Measurements from ENCODE around the gene HBM.
"Not testable (repeated sequence)": the region's sequence is repeated elsewhere in the genome, so short reads cannot be mapped to it uniquely, and the experiment has no call there.

Gene HBM

GRCh38 chr16:165539-166374 is at the start of gene HBM:
TSS of gene HBM (plus strand) at chr16:165978. CDS start at chr16:165998, 20 bp downstream.
- DNase-seq (ENCODE audit: low read depth): no peak

DNA sequence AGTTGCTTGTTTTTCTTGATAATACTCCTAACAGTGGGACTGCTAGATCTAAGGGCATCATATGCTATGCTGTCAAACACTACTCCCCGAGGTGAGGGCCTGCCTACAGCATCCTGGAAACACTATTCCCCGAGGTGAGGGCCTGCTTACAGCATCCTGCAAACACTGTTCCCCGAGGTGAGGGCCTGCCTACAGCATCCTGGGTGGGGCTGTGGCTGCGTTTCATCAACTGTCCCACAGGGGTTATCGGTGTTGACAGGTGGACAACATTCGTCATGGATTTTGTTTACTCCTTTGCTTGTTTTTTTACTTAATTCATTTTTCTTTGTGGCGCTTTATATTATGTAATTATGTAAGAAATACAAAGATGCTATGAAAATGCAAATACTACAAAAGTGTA is 49.8 kb upstream of the HBM start:
- no peak for DNase-seq (ENCODE audit: low read depth)

DNA sequence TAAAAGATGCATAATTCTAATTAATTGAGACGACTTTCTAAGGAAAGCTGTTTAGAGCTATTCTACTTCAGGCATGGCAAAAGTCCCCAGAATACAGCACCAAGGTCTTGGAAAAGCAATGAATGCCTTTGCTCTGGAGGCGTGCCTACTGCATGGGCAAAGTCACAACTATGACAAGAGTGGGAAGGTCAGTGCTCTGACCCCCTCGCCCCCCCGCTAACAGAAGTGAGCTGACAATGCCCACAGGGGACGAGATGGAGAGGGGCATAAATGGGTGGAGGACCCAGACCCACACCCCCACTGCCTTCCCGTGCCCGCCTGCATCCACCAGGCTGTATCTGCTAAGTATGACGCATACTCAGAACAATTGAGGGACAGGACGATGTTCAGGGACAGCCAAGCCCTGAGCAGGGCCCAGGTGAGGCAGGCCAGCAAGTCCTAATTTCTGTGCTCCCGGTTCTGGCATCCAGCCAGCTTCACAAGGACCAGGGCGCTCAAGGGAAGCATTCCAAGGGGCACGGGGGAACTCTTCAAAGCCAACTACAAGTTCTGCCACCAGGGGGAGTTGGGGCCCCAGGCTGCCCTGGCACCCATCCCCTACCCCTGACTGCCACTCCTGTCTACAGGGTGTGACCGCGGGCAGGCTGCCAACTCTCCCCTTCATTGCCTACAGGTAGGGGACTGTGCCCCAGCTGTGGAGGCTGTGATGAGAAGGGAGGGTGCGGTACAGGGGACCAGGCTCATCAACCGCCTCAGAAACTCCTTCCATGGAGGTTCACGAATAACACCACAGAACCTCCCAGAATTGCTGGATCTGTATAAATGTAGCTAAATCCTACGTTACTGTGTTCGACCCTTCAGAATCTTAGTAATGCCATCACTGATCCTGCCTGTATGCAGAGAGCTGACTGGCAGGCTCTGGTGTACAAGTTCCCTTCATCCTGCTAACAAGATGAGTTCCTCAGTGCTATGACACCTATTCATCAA is 48.1 kb upstream of the HBM start:
- DNase-seq (ENCODE audit: low read depth): peak; percentile 34

DNA sequence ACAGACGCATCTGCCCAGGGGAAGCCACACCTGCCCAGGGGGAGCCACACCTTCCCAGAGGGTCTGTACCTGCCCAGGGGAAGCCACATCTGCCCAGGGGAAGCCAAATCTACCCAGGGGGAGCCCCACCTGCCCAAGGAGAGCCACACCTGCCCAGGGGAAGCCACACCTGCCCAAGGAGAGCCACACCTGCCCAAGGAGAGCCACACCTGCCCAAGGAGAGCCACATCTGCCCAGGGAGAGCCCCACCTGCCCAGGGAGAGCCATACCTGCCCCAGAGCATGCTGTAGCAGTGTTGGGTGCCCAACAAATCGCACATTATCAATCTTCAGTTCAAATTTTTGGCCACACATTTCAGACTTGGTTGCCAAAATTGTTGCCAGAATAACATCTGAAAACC is 46.9 kb upstream of the HBM start:
- DNase-seq (ENCODE audit: low read depth): no peak

GRCh38 chr16:119295-119694 is 46.5 kb upstream of the HBM start:
- DNase-seq (ENCODE audit: low read depth): no peak

GRCh38 chr16:119835-120491 is 45.8 kb upstream of the HBM start:
- DNase-seq (ENCODE audit: low read depth): no peak

- no peak for DNase-seq (ENCODE audit: low read depth)
Measured at GRCh38 chr16:120756-121155, 45.0 kb upstream of the HBM start.

DNA sequence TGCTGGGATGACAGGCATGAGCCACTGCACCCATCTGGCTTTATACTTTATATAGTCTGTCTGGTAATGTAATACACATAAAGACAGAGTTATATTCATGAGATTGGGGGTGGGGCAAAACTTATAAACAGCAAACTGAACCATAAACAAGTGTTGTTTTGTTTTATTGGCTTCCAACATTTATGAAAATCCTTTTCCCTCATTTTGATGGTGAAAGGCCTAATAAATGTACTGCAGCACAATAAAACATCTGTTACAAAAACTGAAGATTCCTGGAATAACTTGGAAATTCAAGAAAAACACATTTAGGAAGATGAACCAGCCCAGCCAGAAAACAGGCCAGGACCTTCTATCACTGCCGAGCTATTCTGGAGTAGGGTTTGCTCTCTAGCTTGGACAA is 43.4 kb upstream of the HBM start:
- no peak for DNase-seq (ENCODE audit: low read depth)

DNA sequence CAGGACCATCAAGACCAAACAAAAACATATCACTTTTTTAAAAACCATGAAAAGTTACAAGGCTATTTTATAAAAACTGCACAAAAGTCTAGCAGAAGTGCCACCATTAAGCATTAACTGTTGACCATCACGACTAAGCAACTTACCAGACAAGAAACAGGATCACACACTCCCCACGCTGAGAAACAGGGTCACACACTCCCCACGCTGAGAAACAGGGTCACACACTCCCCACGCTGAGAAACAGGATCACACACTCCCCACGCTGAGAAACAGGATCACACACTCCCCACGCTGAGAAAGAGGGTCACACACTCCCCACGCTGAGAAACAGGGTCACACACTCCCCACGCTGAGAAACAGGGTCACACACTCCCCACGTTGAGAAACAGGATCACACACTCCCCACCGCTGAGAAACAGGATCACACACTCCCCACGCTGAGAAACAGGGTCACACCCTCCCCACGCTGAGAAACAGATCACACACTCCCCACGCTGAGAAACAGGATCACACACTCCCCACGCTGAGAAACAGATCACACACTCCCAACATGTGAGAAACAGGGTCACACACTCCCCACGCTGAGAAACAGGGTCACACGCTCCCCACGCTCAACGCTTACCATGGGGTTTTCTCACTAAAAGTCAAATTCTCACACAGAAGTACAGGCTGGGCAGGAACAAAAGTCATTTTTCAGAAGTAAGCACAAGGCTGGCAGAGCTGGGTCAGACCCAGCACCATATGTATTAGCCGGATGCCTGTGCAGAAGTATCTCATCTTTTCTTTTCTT is 42.0 kb upstream of the HBM start:
- DNase-seq (ENCODE audit: low read depth): not testable (repeated sequence)

DNA sequence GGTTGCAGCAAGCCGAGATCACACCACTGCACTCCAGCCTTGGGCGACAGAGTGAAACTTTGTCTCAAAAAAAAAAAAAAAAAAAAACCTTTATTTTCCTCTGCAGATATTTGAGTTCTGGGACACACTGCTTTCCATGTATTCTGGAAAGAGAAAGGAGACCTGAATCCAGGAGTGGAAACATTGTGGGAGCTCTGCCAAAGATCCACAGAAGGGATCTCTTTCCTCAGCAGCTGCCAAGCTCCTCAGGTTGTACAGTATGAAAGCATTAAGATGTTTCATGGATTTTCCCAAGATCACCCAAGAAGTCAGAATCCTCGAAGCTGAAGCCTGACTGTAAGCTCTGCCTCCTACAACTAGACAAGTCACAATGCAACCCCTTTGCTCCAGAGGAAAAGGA is 40.8 kb upstream of the HBM start:
- DNase-seq (ENCODE audit: low read depth): no peak

DNA sequence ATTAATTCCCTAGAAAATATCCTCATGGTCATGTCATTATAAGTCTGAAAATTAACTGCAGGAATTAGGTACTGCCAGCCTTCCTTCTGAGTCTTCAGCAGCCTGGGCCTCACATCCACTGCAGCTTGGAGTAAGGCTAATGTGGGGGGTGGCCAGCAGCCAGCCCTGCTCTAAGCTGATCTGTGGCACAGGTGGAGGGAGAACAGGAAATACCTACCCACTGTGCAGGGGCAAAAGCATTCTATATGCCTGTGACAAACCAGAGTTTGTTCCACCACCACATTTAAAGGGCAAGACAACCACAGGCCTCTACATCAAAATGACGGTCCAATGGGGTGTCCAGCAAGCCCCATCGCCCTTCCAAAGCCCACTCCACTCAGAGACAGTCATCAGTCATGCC is 36.7 kb upstream of the HBM start:
- no peak for DNase-seq (ENCODE audit: low read depth)

DNA sequence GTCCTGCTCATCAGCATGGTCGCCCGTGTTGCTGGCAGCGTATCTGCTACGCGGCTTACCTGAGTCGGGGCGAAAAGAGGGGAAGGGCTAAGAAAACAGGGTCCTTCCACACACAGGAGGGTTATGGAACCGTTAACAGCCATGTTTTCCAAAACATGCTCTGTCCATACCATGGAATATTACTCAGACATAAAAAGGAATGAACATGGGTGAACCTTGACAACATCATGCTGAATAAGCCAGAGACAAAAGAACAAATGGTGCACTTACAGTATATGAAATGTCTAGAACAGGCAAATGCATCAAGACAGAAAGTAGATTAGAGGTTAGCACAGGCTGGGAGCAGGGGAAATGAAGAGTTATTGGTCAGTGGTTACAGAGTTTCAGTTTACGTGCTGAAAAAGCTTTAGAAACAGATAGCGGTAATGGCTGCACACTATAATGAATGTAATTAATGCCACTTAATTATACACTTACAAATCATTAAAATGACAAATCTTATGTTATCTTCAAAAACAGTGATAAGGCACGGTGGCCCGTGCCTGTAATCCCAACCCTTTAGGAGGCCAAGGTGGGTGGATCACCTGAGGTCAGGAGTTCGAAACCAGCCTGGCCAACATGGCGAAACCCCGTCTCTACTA is 35.1 kb upstream of the HBM start:
- no peak for DNase-seq (ENCODE audit: low read depth)

DNA sequence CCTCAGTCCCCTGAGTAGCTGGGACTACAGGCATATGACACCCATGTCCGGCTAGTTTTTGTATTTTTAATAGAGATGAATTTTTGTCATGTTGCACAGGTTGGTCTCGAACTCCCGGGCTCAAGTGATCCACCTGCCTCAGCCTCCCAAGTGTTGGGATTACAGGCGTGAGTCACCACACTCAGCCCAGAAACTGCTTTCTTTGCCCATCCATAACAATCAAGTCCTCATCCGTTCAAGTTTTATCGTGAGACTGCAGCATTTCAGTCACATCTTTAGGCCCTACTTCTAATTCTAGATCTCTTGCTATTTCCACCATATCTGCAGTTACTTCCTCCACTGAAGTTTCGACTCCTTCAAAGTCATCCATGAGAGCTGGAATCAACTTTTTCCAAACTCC is 33.7 kb upstream of the HBM start:
- no peak for DNase-seq (ENCODE audit: low read depth)

GRCh38 chr16:133716-134115 is 32.1 kb upstream of the HBM start:
- no peak for DNase-seq (ENCODE audit: low read depth)

DNA sequence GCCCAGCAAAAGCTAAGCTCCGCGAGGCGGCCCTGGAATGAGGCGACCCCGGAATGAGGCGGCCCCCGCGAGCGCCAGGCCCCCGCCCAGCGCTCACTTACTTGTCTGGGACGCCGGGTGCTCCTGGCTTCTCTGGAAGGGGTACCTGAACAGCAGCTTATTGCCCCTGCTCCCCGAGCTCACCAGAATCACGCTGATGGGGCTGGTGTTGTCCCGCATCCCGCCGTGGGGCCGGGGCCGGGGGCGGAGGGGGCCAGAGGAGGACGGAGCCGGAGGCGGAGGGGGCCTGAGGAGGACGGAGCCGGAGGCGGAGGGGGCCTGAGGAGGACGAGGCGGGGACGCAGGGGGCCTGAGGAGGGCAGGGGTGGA is 27.7 kb upstream of the HBM start:
- DNase-seq (ENCODE audit: low read depth): peak; percentile 7

- DNase-seq (ENCODE audit: low read depth): no peak
Measured at GRCh38 chr16:140175-140857, 25.5 kb upstream of the HBM start.

DNA sequence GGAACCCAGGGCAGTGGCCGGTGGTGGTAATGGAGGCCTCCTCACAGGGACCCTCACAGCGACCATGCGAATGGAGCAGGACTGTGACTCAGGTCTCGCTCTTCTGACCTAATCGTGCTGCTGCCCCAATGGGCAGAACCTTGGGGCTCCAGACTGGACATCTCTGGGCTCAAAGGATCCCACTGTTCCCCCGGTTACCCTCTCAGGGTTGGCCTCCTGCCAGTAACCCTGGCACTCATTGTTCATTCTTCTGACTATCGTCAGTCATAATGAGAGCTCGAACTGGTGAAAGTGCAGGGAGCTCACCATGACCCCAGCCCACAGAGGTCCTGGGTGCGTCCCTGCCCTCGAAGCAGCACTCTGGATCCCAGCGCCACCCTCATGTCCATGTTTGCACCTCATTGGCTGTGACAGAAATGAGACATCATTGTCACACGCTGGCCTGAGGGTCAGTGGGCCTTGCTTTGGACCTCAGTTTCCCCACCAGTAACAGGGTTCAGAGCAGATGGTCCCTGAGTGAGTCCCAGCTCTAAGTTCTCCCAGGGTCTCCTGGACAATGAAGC is 23.3 kb upstream of the HBM start:
- no peak for DNase-seq (ENCODE audit: low read depth)

DNA sequence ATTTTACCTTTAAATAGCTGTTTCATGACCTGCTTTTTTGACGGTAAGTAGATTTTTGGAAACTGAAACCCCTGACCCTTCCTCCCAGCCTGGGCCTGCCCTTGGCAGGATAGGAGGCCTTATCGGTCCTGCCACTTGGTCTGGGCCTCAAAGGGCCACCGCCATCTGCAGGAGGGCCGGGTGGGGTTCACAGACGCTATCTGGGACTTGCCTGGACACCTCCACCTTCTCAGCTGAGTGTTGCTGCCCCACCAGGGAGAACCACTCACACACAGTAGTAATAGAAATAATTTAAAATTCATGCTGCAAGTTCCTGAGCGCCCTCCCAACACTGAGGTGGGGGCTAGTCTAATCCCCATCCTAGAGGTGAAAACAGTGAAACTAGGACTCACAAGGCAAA is 22.7 kb upstream of the HBM start:
- no peak for DNase-seq (ENCODE audit: low read depth)

GRCh38 chr16:143456-143855 is 22.3 kb upstream of the HBM start:
- no peak for DNase-seq (ENCODE audit: low read depth)

DNA sequence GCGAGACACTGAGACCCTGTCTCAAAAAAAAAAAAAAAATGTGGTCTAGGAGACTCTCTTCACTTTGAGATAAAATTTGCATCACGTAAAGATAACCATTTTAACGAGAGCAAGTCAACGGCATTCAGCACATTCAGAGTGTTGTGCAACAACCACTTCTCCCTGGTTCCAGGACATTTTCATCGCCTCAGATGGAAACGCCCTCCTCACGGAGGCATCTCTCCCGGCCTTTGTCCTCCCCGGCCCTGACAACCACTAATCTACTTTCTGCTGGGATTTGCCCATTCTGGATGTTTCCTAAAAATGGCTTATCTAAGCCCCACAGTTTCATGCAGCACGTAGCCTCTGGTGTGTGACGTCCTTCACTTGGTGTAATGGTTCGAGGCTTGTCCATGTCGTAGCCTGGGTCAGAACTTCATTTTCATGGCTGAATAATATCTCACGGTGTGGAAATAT is 21.0 kb upstream of the HBM start:
- no peak for DNase-seq (ENCODE audit: low read depth)
